GM18526 (cell line): Measurements from ENCODE around the gene SPRYD7.

ENCODE experiments used
- POLR2A ChIP-seq: IDR thresholded peaks from 3 replicates; pipeline ENCODE4 v1.6.1; 2011; ENCODE audit not compliant: insufficient read length; ENCODE audit errors: extremely low read depth

The SPRYD7 gene

GRCh38 chr13:49893591-49893990, 42.5 kb downstream of the SPRYD7 start:
- TF ChIP-seq POLR2A: no peak

- TF ChIP-seq POLR2A: no peak
These were observed 45.8 kb downstream of the SPRYD7 start for GRCh38 chr13:49890376-49890775.

- TF ChIP-seq POLR2A: no peak
These were observed 57.5 kb downstream of the SPRYD7 start for GRCh38 chr13:49878682-49879081.

- no peak for TF ChIP-seq POLR2A
These were observed 58.4 kb downstream of the SPRYD7 start for GRCh38 chr13:49877629-49878218.

- TF ChIP-seq POLR2A: no peak
These were observed 61.7 kb downstream of the SPRYD7 start for GRCh38 chr13:49874430-49874829.

- TF ChIP-seq POLR2A: no peak
These were observed 66.6 kb downstream of the SPRYD7 start for GRCh38 chr13:49869519-49869918.

GRCh38 chr13:49867834-49868233, 68.3 kb downstream of the SPRYD7 start:
- TF ChIP-seq POLR2A: no peak

GRCh38 chr13:49865218-49865617, 70.9 kb downstream of the SPRYD7 start:
- TF ChIP-seq POLR2A: no peak

- TF ChIP-seq POLR2A: no peak
These were observed 71.6 kb downstream of the SPRYD7 start for GRCh38 chr13:49864509-49864908.
